AG04449 (cell line): ENCODE results near the gene RALGPS1.
"Not testable (repeated sequence)": the region's sequence is repeated elsewhere in the genome, so short reads cannot be mapped to it uniquely, and the experiment has no call there.

ENCODE experiments used
- CTCF ChIA-PET: fragments of 350-600 bp; formaldehyde crosslinking; extraction: SDS; loops from one replicate; lab custom pipeline; 2021; ENCODE audit warnings: antibody characterized with exemption; lab: Yijun Ruan, JAX
- POLR2A ChIA-PET: fragments of 400-600, 350-600 bp; formaldehyde crosslinking; extraction: SDS; loops from one replicate; lab custom pipeline; 2020; ENCODE audit warnings: antibody characterized with exemption, inconsistent platforms; lab: Yijun Ruan, JAX
- DNase-seq: peaks from one replicate; pipeline ENCODE4 v3.0.0-alpha.2; 2010; ENCODE audit warnings: low read depth, low spot score
- H3K4me3 ChIP-seq: 2 replicates; pipeline ENCODE4 v1.5.1; 2011; ENCODE audit warnings: low read depth, mild to moderate bottlenecking, control low read depth, low read length
- CTCF ChIP-seq: IDR thresholded peaks from one replicate; pipeline ENCODE4 v1.5.1; 2011; ENCODE audit warnings: mild to moderate bottlenecking, moderate library complexity, low read length, control low read depth, inconsistent platforms; ENCODE audit not compliant: insufficient read depth; ENCODE audit errors: missing control alignments

RALGPS1 gene

GRCh38 chr9:127013597-127013996 is 99.0 kb downstream of the RALGPS1 start:
- H3K4me3 ChIP-seq, result no peak overlapping the region
- TF ChIP-seq CTCF, result no peak
- DNase-seq, result no peak
- ChIA-PET POLR2A (no interaction called here), CTCF (interaction anchor here (4.3 kb wide), 1 partner anchor 48 kb away, joined by 12 read pairs; no protein-coding TSS in a partner anchor)

- CTCF ChIA-PET, result no interaction called here
- no peak for TF ChIP-seq CTCF
- H3K4me3 ChIP-seq, result no peak overlapping the region
- POLR2A ChIA-PET, result no interaction called here
- no peak for DNase-seq
Measured at GRCh38 chr9:127014216-127014909, 99.8 kb downstream of the RALGPS1 start.

- ChIA-PET CTCF (no interaction called here), POLR2A (no interaction called here)
- no peak overlapping the region for H3K4me3 ChIP-seq
- DNase-seq, result no peak
- TF ChIP-seq CTCF, result no peak
Measured at GRCh38 chr9:127014910-127015540, 100.4 kb downstream of the RALGPS1 start.

- ChIA-PET POLR2A (no interaction called here), CTCF (no interaction called here)
- no peak for DNase-seq
- no peak for TF ChIP-seq CTCF
- no peak overlapping the region for H3K4me3 ChIP-seq
Measured at GRCh38 chr9:127015921-127016512, 101.4 kb downstream of the RALGPS1 start.

GRCh38 chr9:127017979-127018378 is 103.4 kb downstream of the RALGPS1 start:
- H3K4me3 ChIP-seq, DNase-seq, CTCF ChIA-PET, POLR2A ChIA-PET: not testable (repeated sequence)

- DNase-seq, result no peak
- CTCF ChIA-PET, result no interaction called here
- no peak for TF ChIP-seq CTCF
- no peak overlapping the region for H3K4me3 ChIP-seq
- POLR2A ChIA-PET, result no interaction called here
Measured at GRCh38 chr9:127018935-127019334, 104.4 kb downstream of the RALGPS1 start.
